GM18909 (cell line): ENCODE measurements around the gene LDLRAD3.

Experiments used
- ATAC-seq: cut with Tn5 transposase; IDR thresholded peaks from one replicate; pipeline ENCODE4 v1.9.1; 2021; ENCODE audit warnings: mild to moderate bottlenecking; ENCODE audit not compliant: unreplicated experiment, poor library complexity

LDLRAD3 gene

DNA sequence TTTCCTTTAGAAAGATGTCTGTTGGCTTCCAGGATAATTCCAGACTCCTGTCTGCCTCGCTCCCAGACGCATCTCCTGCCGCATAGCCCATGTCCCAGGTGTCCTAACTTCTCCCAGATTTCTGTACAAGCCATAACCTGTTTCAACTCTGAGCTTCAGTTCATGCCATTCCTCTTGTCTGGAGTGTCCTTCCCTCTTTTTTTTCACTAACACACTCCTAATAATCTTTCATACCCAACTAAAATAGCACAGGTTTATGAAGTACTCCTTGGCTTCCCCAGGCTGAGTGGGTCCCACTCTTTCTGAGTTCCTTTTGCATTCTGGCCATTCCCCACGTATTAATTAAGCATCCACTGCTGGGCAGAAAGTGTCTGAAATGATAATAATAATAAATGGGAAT lies 123.0 kb downstream of the LDLRAD3 start:
- no peak for ATAC-seq

- no peak for ATAC-seq
These were observed 125.8 kb downstream of the LDLRAD3 start for GRCh38 chr11:36069576-36070212.

DNA sequence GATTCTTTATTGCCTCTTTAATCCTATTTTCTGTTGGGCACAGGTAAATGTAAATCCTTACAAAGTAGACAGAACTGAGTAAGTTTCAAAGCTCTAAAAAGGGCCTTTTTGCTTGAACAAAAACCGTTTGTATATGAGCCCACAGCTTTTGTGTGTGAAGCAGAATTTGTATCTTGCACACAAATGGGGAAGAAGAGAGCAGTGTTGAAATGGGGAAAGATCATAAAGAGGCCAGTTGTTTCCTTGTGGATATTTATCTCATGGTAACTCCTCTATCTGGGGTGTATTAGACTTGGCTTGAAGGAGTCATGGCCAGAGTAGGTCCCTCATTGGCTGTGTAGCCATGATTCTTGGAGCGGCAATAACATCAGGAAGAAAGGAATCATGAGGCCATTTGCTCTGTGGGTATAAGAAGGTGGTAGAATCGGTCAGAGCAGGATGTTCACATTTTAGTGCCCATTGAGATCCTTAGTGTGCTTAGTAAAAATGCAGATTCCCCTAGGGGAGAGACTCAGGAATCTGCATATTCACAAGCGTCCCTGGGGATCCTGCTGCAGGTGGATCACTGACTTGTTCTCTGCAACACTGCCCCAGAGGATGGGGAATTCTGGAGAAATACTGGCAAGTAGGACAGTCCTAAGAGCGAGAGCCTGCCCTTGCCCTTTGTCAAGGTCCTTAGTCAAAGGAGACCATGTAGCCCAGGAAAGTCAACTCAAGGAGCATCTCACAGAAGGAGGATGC lies 126.5 kb downstream of the LDLRAD3 start:
- ATAC-seq, result no peak

GRCh38 chr11:36070954-36071330 lies 127.1 kb downstream of the LDLRAD3 start:
- no peak for ATAC-seq

DNA sequence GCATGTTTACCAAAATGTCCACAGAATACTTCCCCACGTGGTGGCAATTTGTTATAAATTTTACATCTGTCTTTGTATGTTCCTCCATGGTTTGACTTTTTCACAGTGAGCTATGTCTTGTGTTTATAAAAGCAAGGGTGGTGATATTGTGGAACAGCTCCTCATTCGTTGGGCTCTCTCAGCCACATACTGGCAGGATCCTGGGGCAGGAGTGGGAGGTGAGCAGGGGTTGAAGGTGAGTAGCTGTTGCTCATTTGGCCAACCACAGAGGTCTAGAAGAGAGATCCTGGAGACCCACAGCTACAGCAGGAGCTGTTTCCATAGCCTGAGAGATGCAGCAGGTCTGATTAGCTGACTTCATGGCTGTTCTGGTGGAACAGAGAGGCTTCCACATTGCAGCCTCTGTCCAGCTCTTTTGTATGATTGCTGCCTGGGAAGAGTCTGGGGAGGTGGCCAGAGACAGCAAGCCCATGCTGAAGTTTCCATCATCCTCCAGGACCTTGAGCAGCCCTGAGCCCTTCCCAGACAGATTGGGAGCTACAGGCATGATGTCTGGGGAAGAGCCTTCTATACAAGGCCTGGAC lies 128.1 kb downstream of the LDLRAD3 start:
- no peak for ATAC-seq

- ATAC-seq, result no peak
These were observed 129.7 kb downstream of the LDLRAD3 start for GRCh38 chr11:36073411-36074203.

DNA sequence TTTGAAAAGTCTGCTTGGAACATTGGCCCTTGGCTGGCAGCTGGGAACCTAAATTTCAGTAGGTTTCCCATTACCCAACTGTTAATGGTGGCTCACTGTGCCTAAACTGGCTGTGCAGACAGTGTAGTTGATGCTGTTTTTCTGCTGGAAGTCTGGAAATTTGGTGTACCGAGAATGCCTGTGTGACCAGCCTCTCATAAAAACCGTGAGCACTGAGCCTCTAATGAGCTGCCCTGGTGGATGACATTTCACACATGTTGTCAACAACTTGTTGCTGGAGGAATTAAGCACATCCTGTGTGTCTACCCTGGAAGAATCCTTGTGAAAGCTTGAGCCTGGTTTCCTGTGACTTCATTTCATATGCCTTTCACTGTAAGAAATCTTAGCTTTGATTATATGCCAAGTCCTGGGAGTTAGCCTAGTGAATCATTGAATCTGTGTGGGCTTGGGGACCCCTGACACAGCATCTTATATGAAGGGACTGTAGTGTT lies 131.1 kb downstream of the LDLRAD3 start:
- ATAC-seq, result no peak

DNA sequence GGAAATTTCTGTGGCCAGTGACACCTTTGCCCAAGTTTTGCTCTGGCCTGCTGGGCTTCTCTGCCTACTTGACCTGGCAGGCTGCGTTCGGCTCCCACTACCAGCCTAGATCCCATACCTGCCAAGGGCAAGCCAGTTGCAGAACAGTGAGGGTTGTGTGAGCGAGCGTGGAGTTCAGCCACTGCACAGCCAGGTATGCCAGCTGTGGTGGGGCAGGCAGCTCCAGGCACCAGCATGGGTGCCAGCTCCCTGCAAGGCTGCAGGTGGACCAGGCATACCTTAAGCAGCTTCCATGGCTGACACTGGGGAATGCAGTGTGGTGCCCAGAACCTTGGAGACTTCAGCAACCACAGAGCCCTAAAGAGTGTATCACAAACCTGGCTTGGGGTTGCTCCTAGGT lies 133.5 kb downstream of the LDLRAD3 start:
- no peak for ATAC-seq

DNA sequence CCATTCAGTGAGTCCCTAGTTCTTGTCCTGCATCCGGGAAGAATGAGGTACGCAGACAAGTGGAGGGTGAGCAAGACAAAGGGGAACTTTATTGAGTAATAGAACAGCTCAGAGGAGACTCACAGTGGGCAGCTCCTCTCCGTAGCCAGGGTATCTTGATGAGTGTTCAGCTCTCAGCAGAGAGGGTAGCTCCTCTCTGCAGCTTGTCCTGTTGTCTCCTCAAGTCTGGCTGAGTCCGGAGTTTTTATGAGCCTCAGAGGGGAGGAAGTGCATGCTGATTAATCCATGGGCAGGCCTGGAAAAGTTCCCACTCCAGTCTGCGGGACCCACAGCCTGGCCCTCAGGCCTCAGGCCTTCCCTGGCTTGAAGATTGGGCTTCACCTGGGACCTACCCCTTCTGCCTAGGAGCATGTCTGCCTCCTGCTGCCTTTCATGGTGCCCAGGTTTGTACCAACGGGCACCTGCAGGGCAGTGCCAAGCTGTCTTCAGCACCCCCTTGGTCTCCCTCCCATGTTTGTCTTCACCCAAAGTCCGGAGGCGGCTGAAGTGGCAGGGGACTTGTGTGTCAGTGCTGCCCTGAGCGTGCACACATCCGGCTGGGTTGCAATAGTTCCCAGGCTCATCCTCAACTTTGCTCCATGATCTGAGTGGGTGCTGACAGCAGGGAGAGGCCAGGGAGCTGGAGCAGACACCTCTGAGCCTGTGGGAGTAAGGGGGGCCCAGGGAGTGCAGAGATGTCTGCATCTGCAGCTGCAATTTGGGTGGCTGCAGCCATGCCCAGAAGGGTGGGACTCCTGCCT lies 134.2 kb downstream of the LDLRAD3 start:
- no peak for ATAC-seq

- ATAC-seq, result no peak
These were observed 134.8 kb downstream of the LDLRAD3 start for GRCh38 chr11:36078686-36079055.

GRCh38 chr11:36079878-36080675 lies 136.2 kb downstream of the LDLRAD3 start:
- ATAC-seq, result no peak

DNA sequence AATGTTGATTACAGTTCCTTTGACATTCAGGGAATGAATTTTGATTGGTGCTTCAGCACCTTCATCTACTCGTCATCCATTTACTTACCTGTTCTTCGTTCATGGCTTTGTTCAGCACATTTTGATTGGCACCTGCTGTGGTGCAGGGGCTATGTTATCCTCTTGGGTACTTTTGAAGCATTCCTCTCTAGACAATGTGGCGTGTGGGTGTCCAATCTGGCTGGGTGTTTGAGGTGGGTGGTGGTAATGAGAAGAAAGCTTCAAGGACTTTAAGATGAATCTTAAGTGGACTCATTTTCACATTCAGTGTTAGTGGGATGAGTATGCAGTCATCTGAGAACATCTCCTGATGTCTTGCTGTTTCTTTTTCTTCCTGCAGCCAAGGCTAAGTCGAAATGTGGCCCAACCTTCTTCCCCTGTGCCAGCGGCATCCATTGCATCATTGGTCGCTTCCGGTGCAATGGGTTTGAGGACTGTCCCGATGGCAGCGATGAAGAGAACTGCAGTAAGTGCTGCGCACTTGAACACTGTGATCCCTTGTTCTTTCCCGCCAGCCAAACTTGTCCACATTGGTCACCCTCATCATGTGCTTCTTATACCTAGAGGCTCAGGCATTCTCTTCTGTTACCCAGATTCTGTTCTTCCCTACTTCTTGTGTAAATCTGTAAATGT lies 137.5 kb downstream of the LDLRAD3 start:
- ATAC-seq, result no peak

DNA sequence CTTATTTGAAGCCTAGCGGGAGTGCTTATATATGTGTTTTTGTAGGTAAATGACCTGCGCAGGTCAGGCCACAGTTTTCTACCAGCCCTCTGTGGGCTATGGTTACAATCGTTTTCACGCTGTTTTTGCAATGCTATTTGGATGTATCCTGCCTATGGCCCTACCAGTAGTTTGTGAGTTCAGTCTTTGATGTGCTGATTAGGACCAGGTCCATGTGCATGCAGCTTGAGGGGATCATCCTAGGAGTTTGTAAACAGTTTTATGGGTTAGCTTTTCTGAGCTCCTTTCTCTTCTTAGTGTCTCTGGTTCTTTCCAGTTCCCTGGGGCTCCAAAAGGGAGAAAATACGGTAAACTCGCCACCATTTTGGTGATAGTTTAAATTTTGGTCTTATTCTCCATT lies 142.5 kb downstream of the LDLRAD3 start:
- no peak for ATAC-seq

DNA sequence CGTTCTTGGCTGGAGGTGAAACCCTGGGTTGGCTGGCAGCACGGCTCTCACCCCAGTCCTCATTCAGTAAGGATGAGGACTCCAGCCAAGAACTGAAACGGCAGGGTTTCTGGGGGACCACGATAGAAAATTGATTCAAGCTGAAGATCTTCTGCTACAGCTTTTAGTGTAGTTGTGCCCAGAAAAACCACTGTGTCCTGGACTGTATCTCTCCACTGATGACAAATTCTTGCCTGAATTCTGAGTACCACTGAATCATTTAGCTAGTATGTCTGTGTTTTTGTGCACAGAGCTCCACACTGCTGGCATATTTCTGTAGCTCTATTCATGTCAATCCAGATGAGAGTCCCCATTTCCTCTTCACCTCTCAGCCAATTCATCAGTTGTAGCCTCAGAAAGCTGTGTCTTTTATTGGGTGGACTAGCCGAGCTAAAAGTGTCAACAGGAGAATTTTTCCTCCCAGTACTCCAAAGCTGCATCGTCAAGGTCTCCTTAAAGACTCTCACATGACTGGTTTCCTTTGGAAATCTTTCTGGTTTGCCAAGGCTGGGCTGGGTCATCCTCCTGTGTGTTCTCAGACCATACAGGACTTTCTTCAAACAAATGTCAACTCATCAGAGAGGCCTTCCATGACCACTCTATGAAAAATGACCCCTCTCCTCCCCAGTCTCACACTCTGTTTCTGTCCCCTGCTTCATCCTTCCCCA lies 144.6 kb downstream of the LDLRAD3 start:
- no peak for ATAC-seq

GRCh38 chr11:36089920-36090319 lies 146.1 kb downstream of the LDLRAD3 start:
- ATAC-seq, result no peak

GRCh38 chr11:36090356-36091109 lies 146.7 kb downstream of the LDLRAD3 start:
- no peak for ATAC-seq

DNA sequence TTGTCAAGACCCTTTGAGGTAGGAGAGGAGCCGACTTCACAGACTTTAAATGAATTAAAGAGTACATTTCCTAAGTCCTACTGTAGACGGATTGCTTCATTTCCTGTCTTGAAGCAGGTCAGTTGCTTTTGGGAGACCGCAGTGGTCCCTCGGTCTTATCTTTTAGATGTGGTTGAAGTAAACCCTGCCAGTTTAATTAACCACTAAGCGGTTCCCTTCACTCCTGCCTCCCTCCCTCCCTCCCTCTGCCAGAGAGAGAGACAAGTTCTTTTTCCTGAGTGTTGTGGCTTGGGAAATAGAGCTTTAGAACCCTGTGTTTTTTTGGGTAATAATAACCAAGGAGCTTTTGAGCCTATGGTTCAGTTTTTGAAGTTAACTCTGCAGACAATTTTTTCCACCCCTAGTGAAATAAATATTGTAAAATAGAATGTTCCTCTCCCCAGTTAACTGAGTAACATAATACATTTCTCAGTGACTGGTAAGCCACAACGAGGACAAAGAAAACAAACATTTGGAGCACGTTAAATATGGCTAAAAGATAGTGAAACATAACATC lies 147.5 kb downstream of the LDLRAD3 start:
- ATAC-seq, result no peak
